LNCAP (cell line): ENCODE measurements around the gene CFAP61.

Source experiments
- CTCF ChIP-seq: fragments of 450-650 bp; IDR thresholded peaks from 2 replicates; pipeline ENCODE4 v1.5.1; 2017; ENCODE audit warnings: mild to moderate bottlenecking

The CFAP61 gene

DNA sequence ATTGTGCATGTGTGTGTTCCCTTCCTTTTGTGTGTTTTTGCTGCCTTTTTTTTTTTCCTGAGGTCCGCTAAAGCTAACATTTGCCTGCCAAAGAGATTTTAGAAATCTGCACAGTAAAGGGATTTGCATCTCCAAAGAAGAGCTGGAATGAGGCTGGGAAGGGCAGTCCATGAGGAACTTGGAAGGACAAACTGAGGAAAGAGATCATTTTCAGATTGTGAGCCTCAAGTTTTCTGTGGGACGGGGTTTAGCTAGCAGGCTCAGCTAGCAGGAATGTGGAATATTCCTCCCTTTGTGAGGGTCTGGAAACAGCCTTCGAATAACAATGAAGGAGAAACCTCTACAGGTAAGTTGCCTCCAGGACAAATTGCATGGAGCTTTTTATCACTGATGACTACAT is 319.3 kb downstream of the CFAP61 start:
- TF ChIP-seq CTCF: no peak

GRCh38 chr20:20373091-20373571 is 320.8 kb downstream of the CFAP61 start:
- no peak for TF ChIP-seq CTCF

DNA sequence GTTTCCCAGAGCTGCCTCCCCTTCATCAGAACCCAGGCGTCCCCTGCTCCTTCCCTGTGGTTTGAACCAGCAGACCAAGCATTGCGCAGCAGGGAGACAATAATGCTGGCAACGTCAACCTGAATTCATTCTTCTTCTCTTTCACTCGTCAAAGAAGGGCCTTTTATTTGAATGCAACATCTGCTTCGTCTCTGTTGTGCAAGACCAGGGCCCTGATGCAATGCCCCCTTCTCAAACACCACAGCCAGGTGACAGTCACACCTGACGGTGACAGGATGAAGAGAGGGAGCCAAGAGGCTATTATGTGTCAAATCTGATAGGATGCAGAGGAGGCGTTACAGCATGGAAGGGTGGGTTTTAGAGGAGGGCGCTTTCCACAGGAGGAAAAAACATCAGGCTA is 323.5 kb downstream of the CFAP61 start:
- TF ChIP-seq CTCF: no peak

DNA sequence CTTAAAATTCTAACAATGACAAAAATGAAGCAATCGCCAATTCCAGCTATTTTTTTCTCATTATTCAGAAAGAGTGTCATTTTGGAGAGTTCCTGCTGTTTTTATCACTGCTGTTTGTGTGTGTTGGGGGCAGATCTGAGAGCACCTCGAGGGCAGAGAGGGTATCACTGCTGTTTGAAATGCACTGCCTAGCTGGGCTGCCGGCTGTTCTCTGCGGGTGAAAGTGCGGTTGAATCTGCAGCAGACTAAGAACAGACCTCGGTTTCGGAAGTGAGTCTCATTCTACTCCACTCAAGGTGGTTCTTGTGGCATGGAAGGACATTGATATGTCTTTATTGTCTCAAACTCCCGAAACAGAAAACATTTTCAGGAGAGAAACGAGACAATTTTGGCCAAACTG is 333.9 kb downstream of the CFAP61 start:
- TF ChIP-seq CTCF: no peak

GRCh38 chr20:20390393-20390792 is 338.1 kb downstream of the CFAP61 start:
- no peak for TF ChIP-seq CTCF

GRCh38 chr20:20391115-20391514 is 338.8 kb downstream of the CFAP61 start:
- no peak for TF ChIP-seq CTCF

- no peak for TF ChIP-seq CTCF
Measured at GRCh38 chr20:20391766-20392165, 339.4 kb downstream of the CFAP61 start.
